Liver (tissue), 9 donors: ENCODE results near the gene C19orf12. TPM values are rescaled to one million over a fixed set of nuclear protein-coding genes. Genes with fewer than 3 reads are reported as not detected.

Experiments
- DNase-seq: peaks from one replicate; pipeline ENCODE4 v3.0.0-alpha.2; 2017; ENCODE audit warnings: low spot score
- H3K27ac ChIP-seq, 2 donors: one replicate each; pipeline ENCODE4 v1.7.0; 2013; ENCODE audit warnings: inconsistent platforms in 2 of 2, low read length in 2 of 2, control low read depth in 1 of 2, low read depth in 1 of 2, mild to moderate bottlenecking in 1 of 2
- H3K27me3 ChIP-seq, 4 donors: one replicate each; pipeline versions ENCODE4 v1.6.1 to v1.7.0; 2013; ENCODE audit warnings: low read length in 3 of 4, inconsistent platforms in 1 of 4, mild to moderate bottlenecking in 1 of 4, moderate library complexity in 1 of 4; ENCODE audit not compliant: control insufficient read depth in 4 of 4, insufficient read depth in 4 of 4
- H3K36me3 ChIP-seq, 4 donors: one replicate each; pipeline versions ENCODE4 v1.6.1 to v1.7.0; 2013; ENCODE audit warnings: low read length in 3 of 4, mild to moderate bottlenecking in 3 of 4, low read depth in 1 of 4, moderate library complexity in 1 of 4; ENCODE audit not compliant: control insufficient read depth in 4 of 4, insufficient read depth in 3 of 4
- H3K4me1 ChIP-seq, 4 donors: one replicate each; pipeline versions ENCODE4 v1.6.1 to v1.7.0; 2013; ENCODE audit warnings: low read length in 3 of 4, mild to moderate bottlenecking in 3 of 4, moderate library complexity in 1 of 4; ENCODE audit not compliant: control insufficient read depth in 4 of 4, insufficient read depth in 4 of 4
- H3K4me3 ChIP-seq, 3 donors: one replicate each; pipeline versions ENCODE4 v1.6.1 to v1.7.0; 2013; ENCODE audit warnings: low read length in 3 of 3, control low read depth in 1 of 3, low read depth in 1 of 3, mild to moderate bottlenecking in 1 of 3
- H3K9ac ChIP-seq, 2 donors: one replicate each; pipeline ENCODE4 v1.7.0; 2013; ENCODE audit warnings: low read length in 2 of 2, mild to moderate bottlenecking in 2 of 2, moderate library complexity in 2 of 2, control low read depth in 1 of 2, low read depth in 1 of 2
- H3K9me3 ChIP-seq, 4 donors: one replicate each; pipeline versions ENCODE4 v1.6.1 to v1.7.0; 2013; ENCODE audit warnings: low read length in 3 of 4; ENCODE audit not compliant: control insufficient read depth in 4 of 4
- ATF3 ChIP-seq: IDR thresholded peaks from 2 replicates; pipeline ENCODE4 v1.6.1; 2016; ENCODE audit warnings: antibody characterized with exemption
- CTCF ChIP-seq: fragments of 150-350 bp; IDR thresholded peaks from 2 replicates; pipeline ENCODE4 v1.5.1; 2017; ENCODE audit warnings: improper control_type of control experiment, low read depth, low read length; ENCODE audit not compliant: missing input control
- EGR1 ChIP-seq, 2 donors: IDR thresholded peaks; 2 replicates each; pipeline ENCODE4 v1.6.1; 2016 to 2018; ENCODE audit warnings: antibody characterized with exemption in 2 of 2, low read depth in 2 of 2
- FOXA1 ChIP-seq: IDR thresholded peaks from 2 replicates; pipeline ENCODE4 v1.6.1; 2016; ENCODE audit warnings: antibody characterized with exemption
- FOXA2 ChIP-seq: IDR thresholded peaks from 2 replicates; pipeline ENCODE4 v1.6.1; 2016; ENCODE audit warnings: antibody characterized with exemption
- GABPA ChIP-seq, 2 donors: IDR thresholded peaks in 1 of 2; conservative IDR thresholded peaks in 1 of 2; 2 replicates each; pipeline ENCODE4 v1.6.1; 2016; ENCODE audit warnings: antibody characterized with exemption in 2 of 2, mild to moderate bottlenecking in 1 of 2, moderate library complexity in 1 of 2
- HNF4A ChIP-seq, 2 donors: conservative IDR thresholded peaks; 2 replicates each; pipeline ENCODE4 v1.6.1; 2016; ENCODE audit warnings: antibody characterized with exemption in 2 of 2, mild to moderate bottlenecking in 2 of 2
- HNF4G ChIP-seq: IDR thresholded peaks from 2 replicates; pipeline ENCODE4 v1.6.1; 2016; ENCODE audit warnings: antibody characterized with exemption
- JUND ChIP-seq, 2 donors: IDR thresholded peaks; 2 replicates each; pipeline ENCODE4 v1.6.1; 2016; ENCODE audit warnings: antibody characterized with exemption in 2 of 2
- MAX ChIP-seq: IDR thresholded peaks from 2 replicates; pipeline ENCODE4 v1.6.1; 2016; ENCODE audit warnings: antibody characterized with exemption
- NR2F2 ChIP-seq: IDR thresholded peaks from 2 replicates; pipeline ENCODE4 v1.6.1; 2016; ENCODE audit warnings: antibody characterized with exemption
- RAD21 ChIP-seq, 2 donors: IDR thresholded peaks; 2 replicates each; pipeline ENCODE4 v1.6.1; 2016; ENCODE audit warnings: antibody characterized with exemption in 2 of 2, mild to moderate bottlenecking in 2 of 2
- REST ChIP-seq: IDR thresholded peaks from 2 replicates; pipeline ENCODE4 v1.6.1; 2016; ENCODE audit warnings: antibody characterized with exemption, mild to moderate bottlenecking
- RXRA ChIP-seq, 2 donors: IDR thresholded peaks; 2 replicates each; pipeline ENCODE4 v1.6.1; 2017 to 2018; ENCODE audit warnings: antibody characterized with exemption in 2 of 2, mild to moderate bottlenecking in 1 of 2
- TAF1 ChIP-seq: conservative IDR thresholded peaks from 2 replicates; pipeline ENCODE4 v1.6.1; 2016; ENCODE audit warnings: antibody characterized with exemption, mild to moderate bottlenecking
- YY1 ChIP-seq: IDR thresholded peaks from 2 replicates; pipeline ENCODE4 v1.6.1; 2016; ENCODE audit warnings: antibody characterized with exemption, mild to moderate bottlenecking
- ZBTB33 ChIP-seq: IDR thresholded peaks from 2 replicates; pipeline ENCODE4 v1.6.1; 2016; ENCODE audit warnings: antibody characterized with exemption
- WGBS: extraction: QIAGEN DNeasy Blood & Tissue Kit; methylation state at CpG from one replicate; pipeline ENCODE4 v1.1.7; 2013; 5-methylcytosine and 5-hydroxymethylcytosine counted together
- polyA plus RNA-seq, 2 donors: library from polyadenylated mRNA; stranded (reverse) in 1 of 2; unstranded in 1 of 2; fragments of 200-250 nt in 1 of 2; fragments of >200 nt in 1 of 2; fragmentation: Nextera tagmentation in 1 of 2; extraction: Ambion mirVana in 1 of 2; gene quantifications; one replicate each; pipeline versions ENCODE4 v1.2.1 to v1.2.3, GENCODE V29; 2013 to 2015
- total RNA-seq, 2 donors: library from RNA; depleted of rRNA; stranded (reverse); fragments of >200 nt; gene quantifications; one replicate each; pipeline ENCODE4 v1.2.3, GENCODE V29; 2014
- donor health status: healthy.
- donor health status: healthy.
- donor health status: healthy.
- donor health status: healthy.
- donor health status: healthy.

C19orf12 gene
- total and polyA plus RNA-seq, 4 donors = 21.2 to 82.8 (median 40.1) TPM

GRCh38 chr19:29760752-29761502 lies 45.9 kb upstream of the C19orf12 start:
- no peak overlapping the region for H3K4me3 ChIP-seq
- H3K27ac ChIP-seq = no peak overlapping the region

GRCh38 chr19:29759359-29759758 lies 44.3 kb upstream of the C19orf12 start:
- TF ChIP-seq FOXA2 (no peak), EGR1 (IDR thresholded peaks at IDR 0.05; ENCODE audit: low read depth in 2 of 2) (no peak), MAX (no peak), ATF3 (no peak), TAF1 (no peak), JUND (IDR thresholded peaks at IDR 0.05) (no peak), YY1 (no peak), GABPA (IDR thresholded peaks at IDR 0.05 in 1 of 2, conservative IDR thresholded peaks at IDR 0.05 in 1 of 2) (no peak), RAD21 (IDR thresholded peaks at IDR 0.05) (no peak), CTCF (no peak), HNF4A (conservative IDR thresholded peaks at IDR 0.05) (no peak), ZBTB33 (no peak), HNF4G (no peak), REST (no peak), RXRA (IDR thresholded peaks at IDR 0.05) (no peak)
- Histone ChIP-seq H3K9me3 (no peaks in the 10 kb centered on the region), H3K9ac (no peak overlapping the region), H3K36me3 (no peaks in the 10 kb centered on the region), H3K4me1 (no peaks in the 10 kb centered on the region), H3K27ac (no peak overlapping the region), H3K27me3 (no peaks in the 10 kb centered on the region), H3K4me3 (no peak overlapping the region)
- 84% methylated on average over 5 of the region's 5 CpGs for WGBS
- DNase-seq = no peak

More at GRCh38 chr19:29760752-29761502, 45.9 kb upstream of the C19orf12 start:
- Histone ChIP-seq H3K4me1 (no peaks in the 10 kb centered on the region), H3K36me3 (no peaks in the 10 kb centered on the region), H3K9me3 (no peaks in the 10 kb centered on the region), H3K27me3 (no peaks in the 10 kb centered on the region), H3K9ac (no peak overlapping the region)
- no peak for DNase-seq
- no peak for TF ChIP-seq NR2F2
- no peak for TF ChIP-seq FOXA1
- no peak for TF ChIP-seq TAF1
- 89% methylated on average over 16 of the region's 16 CpGs for WGBS
